ENCODE measurements around the gene FMN2. TPM values are rescaled to one million over a fixed set of nuclear protein-coding genes. Genes with fewer than 3 reads are reported as not detected.

FMN2 gene
- total RNA-seq, 1 experiment from 2014 or later: 0.59 TPM

DNA sequence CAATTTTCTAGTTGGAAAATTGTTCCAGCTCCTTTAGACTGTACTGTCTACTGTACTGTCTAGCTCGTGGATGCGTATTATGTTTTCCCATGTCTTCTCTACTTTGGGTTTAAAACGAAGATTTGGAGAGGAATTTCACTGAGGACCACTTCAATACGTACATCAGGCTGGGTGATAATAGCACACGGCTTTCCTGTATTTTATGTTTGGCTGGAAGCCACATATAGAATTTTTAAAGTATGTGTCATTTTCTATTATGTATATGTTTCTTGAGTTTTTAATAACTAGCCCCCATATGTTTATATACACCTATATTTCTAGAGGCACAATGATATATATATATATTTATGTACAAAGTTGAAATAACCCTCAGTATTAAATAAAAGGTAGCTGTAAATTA, 293.9 kb downstream of the FMN2 start:
- Mint-ChIP-seq H3K27me3 (ENCODE audit: low read depth) (no peaks in the 10 kb centered on the region), H3K4me1 (peaks cover 5 to 6% of the 10 kb centered on the region in 2 experiments; a peak in 3 of 4 replicates), H3K27ac (no peak overlapping the region), H3K9me3 (peaks cover 20 to 22% of the 10 kb centered on the region in 2 experiments), H3K4me3 (no peak overlapping the region), H3K36me3 (ENCODE audit: insufficient read depth in 1 of 3, low read depth in 3 of 3) (peaks cover 11 to 17% (median 11%) of the 10 kb centered on the region in 3 experiments)
- DNase-seq: no peak
- Histone ChIP-seq H4K8ac (replicated peaks; ENCODE audit: insufficient read length, low read depth, low read length) (no peak overlapping the region), H3K79me1 (ENCODE audit: insufficient read depth, low read depth, low read length, poor library complexity, severe bottlenecking) (no peaks in the 10 kb centered on the region), H4K20me1 (ENCODE audit: control insufficient read depth, insufficient read depth, insufficient read length) (no peaks in the 10 kb centered on the region), H2AK5ac (ENCODE audit: insufficient read length, low read length) (no peak overlapping the region), H3K27me3 (ENCODE audit: insufficient read depth, low read length) (no peaks in the 10 kb centered on the region), H3K79me2 (ENCODE audit: insufficient read depth, low read length) (no peaks in the 10 kb centered on the region), H2BK15ac (ENCODE audit: low read depth, low read length) (no peak overlapping the region), H3K18ac (ENCODE audit: insufficient read length, low read depth, low read length) (no peak overlapping the region), H3K9ac (ENCODE audit: extremely low read depth, insufficient read length, low read length) (no peak overlapping the region), H2BK5ac (ENCODE audit: insufficient read length, low read length) (no peak overlapping the region), H2BK12ac (ENCODE audit: insufficient read length, low read depth, low read length) (no peak overlapping the region), H3K23me2 (ENCODE audit: insufficient read length, low read depth, low read length, poor library complexity, severe bottlenecking) (no peaks in the 10 kb centered on the region), H3K9me3 (ENCODE audit: control insufficient read depth, low read depth, low read length) (peaks cover 6% of the 10 kb centered on the region), H3K4ac (ENCODE audit: low read depth, low read length) (no peak overlapping the region), H3K56ac (ENCODE audit: insufficient read length, low read depth, low read length) (no peak overlapping the region), H3K14ac (ENCODE audit: insufficient read depth, low read length) (no peak overlapping the region), H4K5ac (ENCODE audit: insufficient read length, low read depth, low read length) (no peak overlapping the region), H2AFZ (ENCODE audit: low read length) (no peak overlapping the region), H3K27ac (ENCODE audit: insufficient read length, low read depth, low read length) (no peak overlapping the region), H2BK120ac (ENCODE audit: low read depth, low read length, poor library complexity, severe bottlenecking) (no peak overlapping the region), H2BK20ac (ENCODE audit: low read depth, low read length, poor library complexity, severe bottlenecking) (no peak overlapping the region), H3K23ac (ENCODE audit: insufficient read length, low read depth, low read length) (no peak overlapping the region), H3T11ph (ENCODE audit: low read length) (no peak overlapping the region), H4K91ac (ENCODE audit: insufficient read length, low read depth, low read length) (no peak overlapping the region), H3K4me2 (ENCODE audit: insufficient read depth, insufficient read length, low read length) (no peak overlapping the region), H3K4me1 (ENCODE audit: insufficient read depth, low read length) (no peaks in the 10 kb centered on the region)
- TF ChIP-seq, protein P1, sequence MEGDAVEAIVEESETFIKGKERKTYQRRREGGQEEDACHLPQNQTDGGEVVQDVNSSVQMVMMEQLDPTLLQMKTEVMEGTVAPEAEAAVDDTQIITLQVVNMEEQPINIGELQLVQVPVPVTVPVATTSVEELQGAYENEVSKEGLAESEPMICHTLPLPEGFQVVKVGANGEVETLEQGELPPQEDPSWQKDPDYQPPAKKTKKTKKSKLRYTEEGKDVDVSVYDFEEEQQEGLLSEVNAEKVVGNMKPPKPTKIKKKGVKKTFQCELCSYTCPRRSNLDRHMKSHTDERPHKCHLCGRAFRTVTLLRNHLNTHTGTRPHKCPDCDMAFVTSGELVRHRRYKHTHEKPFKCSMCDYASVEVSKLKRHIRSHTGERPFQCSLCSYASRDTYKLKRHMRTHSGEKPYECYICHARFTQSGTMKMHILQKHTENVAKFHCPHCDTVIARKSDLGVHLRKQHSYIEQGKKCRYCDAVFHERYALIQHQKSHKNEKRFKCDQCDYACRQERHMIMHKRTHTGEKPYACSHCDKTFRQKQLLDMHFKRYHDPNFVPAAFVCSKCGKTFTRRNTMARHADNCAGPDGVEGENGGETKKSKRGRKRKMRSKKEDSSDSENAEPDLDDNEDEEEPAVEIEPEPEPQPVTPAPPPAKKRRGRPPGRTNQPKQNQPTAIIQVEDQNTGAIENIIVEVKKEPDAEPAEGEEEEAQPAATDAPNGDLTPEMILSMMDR (conservative IDR thresholded peaks at IDR 0.05): no peak
- no CpG with 5 or more reads among the region's 5 CpGs for WGBS (ENCODE audit: extremely low coverage, insufficient read length, low lambda C conversion rate)
